GM18519 (cell line): Measurements from ENCODE around the gene FBXL17.
A peak's percentile ranks its signal among the peaks of the same experiment; 100 is the strongest.
"Not testable (repeated sequence)": the region's sequence is repeated elsewhere in the genome, so short reads cannot be mapped to it uniquely, and the experiment has no call there.

Source experiments
- ATAC-seq: cut with Tn5 transposase; IDR thresholded peaks from one replicate; pipeline ENCODE4 v1.9.1; 2021; ENCODE audit warnings: mild to moderate bottlenecking, moderate library complexity; ENCODE audit not compliant: unreplicated experiment, low FRiP score

Gene FBXL17

GRCh38 chr5:108315829-108316228 lies 66.1 kb downstream of the FBXL17 start:
- no peak for ATAC-seq

GRCh38 chr5:108312258-108312657 lies 69.6 kb downstream of the FBXL17 start:
- no peak for ATAC-seq

GRCh38 chr5:108311682-108312081 lies 70.2 kb downstream of the FBXL17 start:
- no peak for ATAC-seq

- ATAC-seq: no peak
Measured at GRCh38 chr5:108303611-108304010, 78.3 kb downstream of the FBXL17 start.

- no peak for ATAC-seq
Measured at GRCh38 chr5:108303086-108303485, 78.8 kb downstream of the FBXL17 start.

GRCh38 chr5:108297042-108297601 lies 84.8 kb downstream of the FBXL17 start:
- ATAC-seq: no peak

GRCh38 chr5:108295578-108296368 lies 86.1 kb downstream of the FBXL17 start:
- ATAC-seq: no peak

- no peak for ATAC-seq
Measured at GRCh38 chr5:108280960-108281569, 100.8 kb downstream of the FBXL17 start.

GRCh38 chr5:108280248-108280647 lies 101.7 kb downstream of the FBXL17 start:
- ATAC-seq: no peak

- no peak for ATAC-seq
Measured at GRCh38 chr5:108278285-108279240, 103.3 kb downstream of the FBXL17 start.

GRCh38 chr5:108276187-108277050 lies 105.5 kb downstream of the FBXL17 start:
- ATAC-seq: no peak

GRCh38 chr5:108274080-108274479 lies 107.8 kb downstream of the FBXL17 start:
- ATAC-seq: not testable (repeated sequence)

GRCh38 chr5:108271127-108271526 lies 110.8 kb downstream of the FBXL17 start:
- no peak for ATAC-seq

- no peak for ATAC-seq
Measured at GRCh38 chr5:108266242-108266641, 115.7 kb downstream of the FBXL17 start.

GRCh38 chr5:108264533-108264932 lies 117.4 kb downstream of the FBXL17 start:
- no peak for ATAC-seq

GRCh38 chr5:108263338-108263737 lies 118.6 kb downstream of the FBXL17 start:
- no peak for ATAC-seq

- no peak for ATAC-seq
Measured at GRCh38 chr5:108260858-108261170, 121.1 kb downstream of the FBXL17 start.

GRCh38 chr5:108260117-108260857 lies 121.6 kb downstream of the FBXL17 start:
- peak; percentile 73 for ATAC-seq

- no peak for ATAC-seq
Measured at GRCh38 chr5:108259306-108259705, 122.6 kb downstream of the FBXL17 start.
